Measurements from ENCODE around the gene SMIM14. TPM values are rescaled to one million over a fixed set of nuclear protein-coding genes. Genes with fewer than 3 reads are reported as not detected.

SMIM14 gene
- total and polyA plus RNA-seq, 2 experiments from 2014 or later: 98.6 to 124 TPM

DNA sequence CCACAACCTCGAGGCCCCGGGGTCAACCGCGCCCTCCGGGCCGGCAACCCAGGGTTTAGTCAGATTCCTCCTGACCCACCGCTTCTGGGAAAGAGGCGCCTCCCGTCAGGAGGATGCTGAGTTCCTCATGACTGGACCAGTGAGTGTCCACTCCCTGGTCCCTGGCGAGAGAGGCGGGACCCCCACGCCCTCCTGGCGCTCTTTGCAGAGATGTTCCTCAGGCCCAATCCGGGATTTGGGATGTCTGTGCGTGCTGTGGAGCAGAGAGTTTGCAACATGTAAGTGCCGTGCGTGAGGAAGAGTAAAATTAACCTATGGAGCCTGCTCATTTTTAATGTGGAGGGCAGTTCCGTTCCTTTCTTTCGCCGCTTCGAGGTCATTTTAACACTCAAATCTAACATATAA, 110.6 kb downstream of the SMIM14 start:
- H3K27me3 ChIP-seq: no peaks in the 10 kb centered on the region
- peak overlapping the region; percentile 98 for H3K27ac ChIP-seq
- peak overlapping the region; percentile 74 for H3K4me2 ChIP-seq
- no peak for TF ChIP-seq EZH2 (IDR thresholded peaks at IDR 0.05; ENCODE audit: borderline replicate concordance)
- no peak for TF ChIP-seq EZH2phosphoT487 (IDR thresholded peaks at IDR 0.05; ENCODE audit: low read depth, severe bottlenecking, unreplicated experiment)
- TF ChIP-seq CTCF (IDR thresholded peaks at IDR 0.05; ENCODE audit: poor library complexity): no peak
- DNase-seq (ENCODE audit: low spot score): no peak
- H4K20me1 ChIP-seq (ENCODE audit: insufficient read depth, poor library complexity, severe bottlenecking): peaks cover 17% of the 10 kb centered on the region
- H3K4me3 ChIP-seq: peak overlapping the region; percentile 46
- H3K79me2 ChIP-seq: peaks cover 68% of the 10 kb centered on the region
- H3K9me3 ChIP-seq (ENCODE audit: low read depth): peaks cover 6% of the 10 kb centered on the region
- peaks cover 19% of the 10 kb centered on the region for H3K4me1 ChIP-seq (ENCODE audit: insufficient read depth)
- peak overlapping the region; percentile 35 for H2AFZ ChIP-seq
- no peaks in the 10 kb centered on the region for H3K9me2 ChIP-seq (replicated peaks; ENCODE audit: insufficient read depth)
- peaks cover 4% of the 10 kb centered on the region for H3K36me3 ChIP-seq (replicated peaks; ENCODE audit: insufficient read depth, low read depth)
- WGBS (ENCODE audit: low lambda C conversion rate, missing lambda C conversion rate): 3% methylated on average over 21 of the region's 21 CpGs

- H3K79me2 ChIP-seq: peaks cover 74% of the 10 kb centered on the region
- TF ChIP-seq CTCF (IDR thresholded peaks at IDR 0.05; ENCODE audit: poor library complexity) (no peak), EZH2phosphoT487 (IDR thresholded peaks at IDR 0.05; ENCODE audit: low read depth, severe bottlenecking, unreplicated experiment) (no peak)
- H4K20me1 ChIP-seq (ENCODE audit: insufficient read depth, poor library complexity, severe bottlenecking): peaks cover 22% of the 10 kb centered on the region
- H3K4me3 ChIP-seq: peak within 1 kb of the TSS; percentile 76
- 2% methylated on average over 60 of the region's 73 CpGs for WGBS (ENCODE audit: low lambda C conversion rate, missing lambda C conversion rate)
- peak; percentile 99 for DNase-seq (ENCODE audit: low spot score)
- peak within 1 kb of the TSS; percentile 98 for H3K27ac ChIP-seq
- no peaks in the 10 kb centered on the region for H3K27me3 ChIP-seq
- H3K4me2 ChIP-seq: peak within 1 kb of the TSS; percentile 74
- no peaks in the 10 kb centered on the region for H3K9me2 ChIP-seq (replicated peaks; ENCODE audit: insufficient read depth)
- peaks cover 6% of the 10 kb centered on the region for H3K9me3 ChIP-seq (ENCODE audit: low read depth)
- H3K4me1 ChIP-seq (ENCODE audit: insufficient read depth): peaks cover 24% of the 10 kb centered on the region
- H2AFZ ChIP-seq: peak within 1 kb of the TSS; percentile 64
- peaks cover 2% of the 10 kb centered on the region for H3K36me3 ChIP-seq (replicated peaks; ENCODE audit: insufficient read depth, low read depth)
These were observed 111.2 kb downstream of the SMIM14 start, which contains the start of gene UGDH for GRCh38 chr4:39527296-39528060. TSS of gene UGDH (minus strand) at chr4:39527439. CDS start at chr4:39521512, 5,927 bp downstream.

- H3K79me2 ChIP-seq: peaks cover 80% of the 10 kb centered on the region
- no peaks in the 10 kb centered on the region for H3K9me2 ChIP-seq (replicated peaks; ENCODE audit: insufficient read depth)
- H2AFZ ChIP-seq: peak overlapping the region; percentile 64
- H3K9me3 ChIP-seq (ENCODE audit: low read depth): peaks cover 6% of the 10 kb centered on the region
- under 1% methylated on average over 27 of the region's 33 CpGs for WGBS (ENCODE audit: low lambda C conversion rate, missing lambda C conversion rate)
- no peak for DNase-seq (ENCODE audit: low spot score)
- H4K20me1 ChIP-seq (ENCODE audit: insufficient read depth, poor library complexity, severe bottlenecking): peaks cover 28% of the 10 kb centered on the region
- TF ChIP-seq EZH2phosphoT487 (IDR thresholded peaks at IDR 0.05; ENCODE audit: low read depth, severe bottlenecking, unreplicated experiment) (no peak), EZH2 (IDR thresholded peaks at IDR 0.05; ENCODE audit: borderline replicate concordance) (no peak), CTCF (IDR thresholded peaks at IDR 0.05; ENCODE audit: poor library complexity) (no peak)
- H3K4me1 ChIP-seq (ENCODE audit: insufficient read depth): peaks cover 31% of the 10 kb centered on the region
- peak overlapping the region; percentile 92 for H3K27ac ChIP-seq
- peak overlapping the region; percentile 71 for H3K4me2 ChIP-seq
- H3K4me3 ChIP-seq: peak overlapping the region; percentile 76
- no peaks in the 10 kb centered on the region for H3K27me3 ChIP-seq
- no peaks in the 10 kb centered on the region for H3K36me3 ChIP-seq (replicated peaks; ENCODE audit: insufficient read depth, low read depth)
These were observed 111.8 kb downstream of the SMIM14 start for GRCh38 chr4:39526765-39527295.

Data from hepatocyte (in vitro differentiated cells).